A673 (cell line): ENCODE results near the gene PAM16. TPM values are rescaled to one million over a fixed set of nuclear protein-coding genes. Genes with fewer than 3 reads are reported as not detected.

ENCODE experiments used
- BruUV-seq: library from RNA; stranded (reverse); fragments of 400-500 nt; replicated peaks from 2 replicates; lab custom pipeline; 2021; lab: Mats Ljungman, UMichigan
- CTCF ChIA-PET: fragments of 300-600 bp; sonication (Branson Sonifier 250); formaldehyde crosslinking; loops from one replicate; lab custom pipeline; 2022; ENCODE audit warnings: antibody characterized with exemption; lab: Charles Lee
- POLR2A ChIA-PET: fragments of 300-600 bp; sonication (Branson Sonifier 250); formaldehyde crosslinking; loops from one replicate; lab custom pipeline; 2022; ENCODE audit warnings: antibody characterized with exemption; ENCODE audit not compliant: low non-redundant PET; lab: Charles Lee
- DNase-seq: peaks from one replicate; pipeline ENCODE4 v3.0.0-alpha.2; 2015; ENCODE audit warnings: low spot score
- H3K27ac ChIP-seq: fragments of 200-600 bp; sonication (generic); 2 replicates; pipeline ENCODE4 v1.5.1; 2016; ENCODE audit warnings: mixed run types, low read depth, mild to moderate bottlenecking, mixed read lengths, antibody characterized with exemption, low read length; ENCODE audit not compliant: poor library complexity, severe bottlenecking
- H3K27me3 ChIP-seq: fragments of 200-600 bp; sonication (generic); replicated peaks from 2 replicates; pipeline ENCODE4 v1.6.1; 2017; ENCODE audit warnings: mixed run types, low read depth, mild to moderate bottlenecking, mixed read lengths, antibody characterized with exemption, low read length; ENCODE audit not compliant: insufficient read depth, poor library complexity
- H3K36me3 ChIP-seq: fragments of 200-600 bp; sonication (generic); 2 replicates; pipeline ENCODE4 v1.6.1; 2016; ENCODE audit warnings: mixed run types, mild to moderate bottlenecking, mixed read lengths, antibody characterized with exemption, low read length; ENCODE audit not compliant: insufficient read depth, poor library complexity, severe bottlenecking
- H3K4me1 ChIP-seq: fragments of 200-600 bp; sonication (generic); 2 replicates; pipeline ENCODE4 v1.6.1; 2017; ENCODE audit warnings: mixed run types, mild to moderate bottlenecking, mixed read lengths, antibody characterized with exemption, low read length; ENCODE audit not compliant: insufficient read depth, poor library complexity, severe bottlenecking
- H3K4me3 ChIP-seq: fragments of 200-600 bp; sonication (generic); 2 replicates; pipeline ENCODE4 v1.5.1; 2016; ENCODE audit warnings: low read depth, mixed run types, mild to moderate bottlenecking, mixed read lengths, low read length; ENCODE audit not compliant: poor library complexity, severe bottlenecking
- H3K9me3 ChIP-seq: fragments of 200-600 bp; sonication (generic); 2 replicates; pipeline ENCODE4 v1.6.1; 2016; ENCODE audit warnings: mixed run types, low read depth, mild to moderate bottlenecking, mixed read lengths, antibody characterized with exemption, low read length; ENCODE audit not compliant: poor library complexity, severe bottlenecking
- EZH2 ChIP-seq: fragments of 200-600 bp; sonication (generic); IDR thresholded peaks from 2 replicates; pipeline ENCODE4 v1.6.1; 2017; ENCODE audit warnings: borderline replicate concordance, low read depth, mild to moderate bottlenecking, mixed read lengths, antibody characterized with exemption, low read length; ENCODE audit not compliant: poor library complexity, severe bottlenecking
- intact Hi-C: fragments of 100-400 bp; cut with micrococcal nuclease; formaldehyde crosslinking; loops from one replicate; pipeline ENCODE4 v1.10.0; 2022; ENCODE audit not compliant: unreplicated experiment
- total RNA-seq: library from RNA; stranded (reverse); gene quantifications from 2 replicates; pipeline ENCODE4 v1.2.3, GENCODE V29; 2021
- TF ChIP-seq, protein P1 (sequence below): fragments of 300-800, 200-600 bp; sonication (generic); conservative IDR thresholded peaks from 2 replicates; pipeline ENCODE4 v1.5.1; 2017; ENCODE audit warnings: low read depth, mild to moderate bottlenecking, antibody characterized with exemption, low read length, moderate library complexity, mixed read lengths

PAM16 gene
- total RNA-seq, 1 experiment from 2014 or later = 90.3 TPM

GRCh38 chr16:4354512-4355409, 3.6 kb upstream of the PAM16 start:
- CTCF ChIA-PET = no interaction called here
- TF ChIP-seq, protein P1, sequence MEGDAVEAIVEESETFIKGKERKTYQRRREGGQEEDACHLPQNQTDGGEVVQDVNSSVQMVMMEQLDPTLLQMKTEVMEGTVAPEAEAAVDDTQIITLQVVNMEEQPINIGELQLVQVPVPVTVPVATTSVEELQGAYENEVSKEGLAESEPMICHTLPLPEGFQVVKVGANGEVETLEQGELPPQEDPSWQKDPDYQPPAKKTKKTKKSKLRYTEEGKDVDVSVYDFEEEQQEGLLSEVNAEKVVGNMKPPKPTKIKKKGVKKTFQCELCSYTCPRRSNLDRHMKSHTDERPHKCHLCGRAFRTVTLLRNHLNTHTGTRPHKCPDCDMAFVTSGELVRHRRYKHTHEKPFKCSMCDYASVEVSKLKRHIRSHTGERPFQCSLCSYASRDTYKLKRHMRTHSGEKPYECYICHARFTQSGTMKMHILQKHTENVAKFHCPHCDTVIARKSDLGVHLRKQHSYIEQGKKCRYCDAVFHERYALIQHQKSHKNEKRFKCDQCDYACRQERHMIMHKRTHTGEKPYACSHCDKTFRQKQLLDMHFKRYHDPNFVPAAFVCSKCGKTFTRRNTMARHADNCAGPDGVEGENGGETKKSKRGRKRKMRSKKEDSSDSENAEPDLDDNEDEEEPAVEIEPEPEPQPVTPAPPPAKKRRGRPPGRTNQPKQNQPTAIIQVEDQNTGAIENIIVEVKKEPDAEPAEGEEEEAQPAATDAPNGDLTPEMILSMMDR = no peak
- TF ChIP-seq EZH2 = no peak
- Histone ChIP-seq H3K9me3 (no peaks in the 10 kb centered on the region), H3K27ac (no peak overlapping the region), H3K4me1 (peaks cover 4% of the 10 kb centered on the region), H3K4me3 (no peak overlapping the region), H3K27me3 (no peaks in the 10 kb centered on the region), H3K36me3 (no peaks in the 10 kb centered on the region)
- POLR2A ChIA-PET = no interaction called here
- DNase-seq = no peak
- intact Hi-C loops = no loop called here
- BruUV-seq = no TSS peak

DNA sequence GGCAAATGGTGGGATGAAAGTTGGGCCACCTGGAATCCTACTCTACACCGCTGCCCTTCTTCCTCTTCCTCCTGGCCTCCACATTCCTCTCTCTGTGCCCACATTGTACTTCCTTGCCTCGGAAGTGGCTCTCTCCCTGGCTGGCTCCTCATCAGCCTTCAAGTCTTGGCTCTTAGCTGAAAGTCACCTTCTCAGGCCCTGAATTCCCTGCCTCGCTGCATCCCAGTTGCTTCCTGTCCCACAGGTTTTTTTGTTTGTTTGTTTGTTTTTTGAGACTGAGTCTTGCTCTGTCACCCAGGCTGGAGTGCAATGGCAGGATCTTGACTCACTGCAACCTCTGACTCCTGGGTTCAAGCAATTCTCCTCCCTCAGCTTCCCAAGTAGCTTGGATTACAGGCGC, 2.6 kb upstream of the PAM16 start:
- Histone ChIP-seq H3K4me3 (no peak overlapping the region), H3K9me3 (no peaks in the 10 kb centered on the region), H3K27ac (no peak overlapping the region), H3K36me3 (peaks cover 6% of the 10 kb centered on the region), H3K27me3 (no peaks in the 10 kb centered on the region), H3K4me1 (peaks cover 4% of the 10 kb centered on the region)
- TF ChIP-seq EZH2 = no peak
- TF ChIP-seq, protein P1 = no peak
- no TSS peak for BruUV-seq
- POLR2A ChIA-PET = no interaction called here
- CTCF ChIA-PET = no interaction called here
- DNase-seq = no peak
- intact Hi-C loops = no loop called here

DNA sequence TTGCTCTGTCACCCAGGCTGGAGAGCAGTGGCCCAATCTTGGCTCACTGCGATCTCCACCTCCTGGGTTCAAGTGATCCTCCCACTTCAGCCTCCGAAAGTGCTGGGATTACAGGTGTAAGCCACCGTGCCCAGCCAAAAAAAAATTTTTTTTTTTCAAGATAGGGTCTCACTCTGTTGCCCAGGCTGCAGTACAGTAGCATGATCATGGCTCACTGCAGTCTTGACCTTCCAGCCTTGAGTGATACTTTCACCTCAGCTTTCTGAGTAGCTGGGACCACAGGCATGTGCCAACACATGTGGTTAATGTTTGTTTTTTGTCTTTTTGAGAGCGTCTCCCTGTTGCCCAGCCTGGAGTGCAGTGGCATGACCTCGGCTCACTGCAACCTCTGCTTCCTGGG, 1.7 kb upstream of the PAM16 start:
- Histone ChIP-seq H3K9me3 (no peaks in the 10 kb centered on the region), H3K4me3 (no peak overlapping the region), H3K27ac (no peak overlapping the region), H3K36me3 (peaks cover 6% of the 10 kb centered on the region), H3K4me1 (peaks cover 4% of the 10 kb centered on the region), H3K27me3 (no peaks in the 10 kb centered on the region)
- BruUV-seq = no TSS peak
- intact Hi-C loops = no loop called here
- DNase-seq = no peak
- CTCF ChIA-PET = no interaction called here
- POLR2A ChIA-PET = no interaction called here
- TF ChIP-seq EZH2 = no peak
- TF ChIP-seq, protein P1 = no peak
